Kidney (tissue), 14 donors: ENCODE results near the gene XYLT1. TPM values are rescaled to one million over a fixed set of nuclear protein-coding genes. Genes with fewer than 3 reads are reported as not detected.

Experiments used
- DNase-seq, 5 donors: peaks; one replicate each; pipeline ENCODE4 v3.0.0-alpha.2; 2013 to 2020
- FAIRE-seq: peaks from 2 replicates; lab custom pipeline; 2012; peaks lifted over from hg19 to GRCh38; lab: Jason Lieb, UNC
- H3K27ac ChIP-seq, 2 donors: one replicate each; pipeline ENCODE4 v1.7.0; 2013; ENCODE audit warnings: low read depth in 2 of 2, low read length in 2 of 2, inconsistent platforms in 1 of 2
- H3K27me3 ChIP-seq: one replicate; pipeline ENCODE4 v1.7.1; 2013; ENCODE audit warnings: low read length, inconsistent platforms; ENCODE audit not compliant: control insufficient read depth, insufficient read depth
- H3K36me3 ChIP-seq, 3 donors: one replicate each; pipeline versions ENCODE4 v1.7.0 to v1.7.1; 2013; ENCODE audit warnings: low read length in 3 of 3, control low read depth in 1 of 3, inconsistent platforms in 1 of 3; ENCODE audit not compliant: insufficient read depth in 3 of 3, control insufficient read depth in 2 of 3
- H3K4me1 ChIP-seq, 3 donors: one replicate each; pipeline versions ENCODE4 v1.7.0 to v1.7.1; 2013; ENCODE audit warnings: low read length in 3 of 3, inconsistent platforms in 1 of 3, low read depth in 1 of 3; ENCODE audit not compliant: control insufficient read depth in 2 of 3, insufficient read depth in 2 of 3
- H3K4me3 ChIP-seq, 3 donors: one replicate each; pipeline versions ENCODE4 v1.7.0 to v1.8.1; 2013; ENCODE audit warnings: low read length in 3 of 3, control low read depth in 1 of 3, inconsistent platforms in 1 of 3
- H3K9ac ChIP-seq, 3 donors: one replicate each; pipeline versions ENCODE4 v1.7.0 to v1.7.1; 2013; ENCODE audit warnings: low read length in 3 of 3, control low read depth in 1 of 3, inconsistent platforms in 1 of 3
- H3K9me3 ChIP-seq, 3 donors: one replicate each; pipeline versions ENCODE4 v1.7.0 to v1.7.1; 2013; ENCODE audit warnings: low read length in 3 of 3, control low read depth in 1 of 3, inconsistent platforms in 1 of 3; ENCODE audit not compliant: control insufficient read depth in 2 of 3, insufficient read depth in 1 of 3
- intact Hi-C: fragments of 100-400 bp; cut with DNase I; formaldehyde crosslinking; loops from one replicate; pipeline ENCODE4 v1.11.1; 2022
- polyA plus RNA-seq: library from polyadenylated mRNA; stranded (reverse); fragments of 350-450 nt; fragmentation: Illumina TruSeq; extraction: RNeasy Lipid Tissue Mini Kit (QIAGEN cat#74804); gene quantifications from one replicate; pipeline ENCODE4 v1.2.3, GENCODE V29; 2014; ENCODE audit warnings: low read depth, low replicate concordance; ENCODE audit not compliant: insufficient read depth
- total RNA-seq: library from RNA; stranded (reverse); fragmentation: NEBNext Ultra II Directional; extraction: Animal tissue kit (Norgen Biotek cat#: 25700); gene quantifications from one replicate; pipeline ENCODE4 v1.2.1, GENCODE V29; 2021
- TF ChIP-seq, protein P1 (sequence below): IDR thresholded peaks from 3 replicates; pipeline ENCODE4 v1.5.1; 2012; ENCODE audit warnings: mild to moderate bottlenecking, moderate library complexity, borderline replicate concordance; ENCODE audit not compliant: insufficient read depth; ENCODE audit errors: extremely low read depth
- donor health status: control.
- donor health status: control.
- donor health status: control.
- donor health status: control.
- donor health status: control.
- donor health status: DM: yes; HTN: yes; CAD: no.
- donor health status: Normal renal cell carcinoma (clear cell type).

XYLT1 gene
- total and polyA plus RNA-seq, 2 donors from 2014 or later: 0.52 to 7.6 TPM

DNA sequence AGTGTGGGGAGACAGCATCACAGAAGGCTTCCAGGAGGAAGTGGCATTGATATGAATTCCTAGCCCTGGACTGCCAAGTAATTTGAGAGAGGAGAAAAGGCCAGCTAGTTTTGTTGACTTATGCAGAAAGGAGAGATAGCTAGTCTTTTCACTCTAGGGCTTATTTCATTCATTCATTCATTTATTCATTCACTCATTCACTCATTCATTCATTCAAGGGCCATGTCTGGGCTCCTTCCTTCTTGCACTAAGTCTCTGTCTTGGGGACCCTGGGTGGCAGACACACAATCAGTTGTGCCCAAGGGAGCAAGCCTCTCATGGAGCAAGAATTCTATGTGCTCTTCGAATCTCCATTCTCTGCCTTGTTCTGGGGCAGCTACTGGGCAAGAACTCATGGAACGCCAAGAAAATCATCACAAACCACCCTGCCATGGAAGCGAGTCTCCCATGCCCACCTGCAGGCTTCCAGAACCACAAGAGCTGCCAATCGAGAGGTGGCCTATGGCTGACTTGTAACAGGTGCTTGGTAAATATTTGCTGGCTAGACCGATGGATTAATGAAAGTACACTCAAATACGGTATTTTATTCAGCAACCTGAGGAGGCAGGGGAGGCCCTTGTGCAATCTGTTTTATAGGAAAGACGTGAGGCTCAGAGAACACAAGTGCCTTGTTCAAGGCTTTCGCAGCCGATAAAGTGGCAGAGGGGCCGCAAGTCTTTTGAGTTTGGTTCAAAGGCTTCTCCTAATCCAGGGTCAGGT, 223.6 kb downstream of the XYLT1 start:
- no peaks in the 10 kb centered on the region for H3K36me3 ChIP-seq
- no peaks in the 10 kb centered on the region for H3K27me3 ChIP-seq
- H3K9me3 ChIP-seq: no peaks in the 10 kb centered on the region
- DNase-seq (no peak), FAIRE-seq (no peak)
- H3K4me3 ChIP-seq: no peak overlapping the region
- H3K4me1 ChIP-seq: no peaks in the 10 kb centered on the region
- no peak overlapping the region for H3K9ac ChIP-seq
- no peak overlapping the region for H3K27ac ChIP-seq
- TF ChIP-seq, protein P1, sequence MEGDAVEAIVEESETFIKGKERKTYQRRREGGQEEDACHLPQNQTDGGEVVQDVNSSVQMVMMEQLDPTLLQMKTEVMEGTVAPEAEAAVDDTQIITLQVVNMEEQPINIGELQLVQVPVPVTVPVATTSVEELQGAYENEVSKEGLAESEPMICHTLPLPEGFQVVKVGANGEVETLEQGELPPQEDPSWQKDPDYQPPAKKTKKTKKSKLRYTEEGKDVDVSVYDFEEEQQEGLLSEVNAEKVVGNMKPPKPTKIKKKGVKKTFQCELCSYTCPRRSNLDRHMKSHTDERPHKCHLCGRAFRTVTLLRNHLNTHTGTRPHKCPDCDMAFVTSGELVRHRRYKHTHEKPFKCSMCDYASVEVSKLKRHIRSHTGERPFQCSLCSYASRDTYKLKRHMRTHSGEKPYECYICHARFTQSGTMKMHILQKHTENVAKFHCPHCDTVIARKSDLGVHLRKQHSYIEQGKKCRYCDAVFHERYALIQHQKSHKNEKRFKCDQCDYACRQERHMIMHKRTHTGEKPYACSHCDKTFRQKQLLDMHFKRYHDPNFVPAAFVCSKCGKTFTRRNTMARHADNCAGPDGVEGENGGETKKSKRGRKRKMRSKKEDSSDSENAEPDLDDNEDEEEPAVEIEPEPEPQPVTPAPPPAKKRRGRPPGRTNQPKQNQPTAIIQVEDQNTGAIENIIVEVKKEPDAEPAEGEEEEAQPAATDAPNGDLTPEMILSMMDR: no peak
- intact Hi-C loops: no loop called here

DNA sequence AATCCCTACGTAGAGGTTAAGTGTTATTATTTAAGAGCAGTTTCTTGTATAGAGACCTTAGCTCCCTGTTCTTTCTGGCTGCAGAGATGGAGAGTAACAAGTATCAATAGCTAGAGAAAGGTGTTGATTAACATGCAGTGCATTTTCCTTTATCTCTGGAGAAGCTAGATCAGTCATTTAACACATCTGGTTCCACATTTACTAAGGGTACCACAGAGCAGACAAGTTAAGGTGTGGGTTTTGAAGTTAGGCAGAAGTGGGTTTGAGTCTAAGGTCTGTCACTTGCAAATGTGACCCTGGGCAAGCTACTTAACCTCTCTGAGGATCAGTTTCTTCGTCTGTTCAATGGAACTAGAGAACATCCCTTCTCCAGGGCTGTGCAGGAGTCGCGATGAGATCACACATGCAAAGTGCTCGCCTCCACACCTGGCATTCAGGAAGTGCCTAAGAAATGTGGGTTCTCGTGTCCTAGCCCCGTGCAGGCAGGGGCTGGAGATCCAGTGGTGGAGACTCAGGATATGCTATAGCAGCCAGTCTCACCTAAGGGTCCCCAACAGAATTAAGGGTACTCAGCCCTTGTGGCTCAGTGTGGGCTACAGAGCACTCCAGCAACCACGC, 224.4 kb downstream of the XYLT1 start:
- no peaks in the 10 kb centered on the region for H3K36me3 ChIP-seq
- TF ChIP-seq, protein P1: no peak
- DNase-seq: no peak
- FAIRE-seq: no peak
- intact Hi-C loops: no loop called here
- no peaks in the 10 kb centered on the region for H3K9me3 ChIP-seq
- no peaks in the 10 kb centered on the region for H3K27me3 ChIP-seq
- no peak overlapping the region for H3K9ac ChIP-seq
- no peak overlapping the region for H3K4me3 ChIP-seq
- H3K4me1 ChIP-seq: no peaks in the 10 kb centered on the region
- H3K27ac ChIP-seq: no peak overlapping the region

DNA sequence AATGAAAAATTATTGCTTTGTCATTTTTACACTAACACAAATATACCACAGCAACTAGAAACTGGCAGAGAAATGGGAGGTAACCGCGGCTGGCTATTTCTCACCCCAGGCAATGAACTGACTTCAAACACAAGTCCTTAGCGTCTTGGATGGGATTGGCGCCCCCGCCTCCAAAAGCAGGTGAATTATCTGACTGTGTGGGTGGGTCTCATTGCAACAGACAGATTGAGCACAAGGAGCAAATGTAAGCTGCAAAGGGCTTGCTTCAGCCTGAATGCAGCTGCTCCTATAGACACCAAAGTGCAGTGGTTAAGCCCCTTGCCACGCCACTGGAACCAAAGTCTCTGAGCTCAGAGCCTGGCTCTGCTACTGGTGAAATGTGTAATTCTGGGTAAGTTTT, 225.0 kb downstream of the XYLT1 start:
- no peaks in the 10 kb centered on the region for H3K4me1 ChIP-seq
- H3K36me3 ChIP-seq: no peaks in the 10 kb centered on the region
- no peak overlapping the region for H3K27ac ChIP-seq
- FAIRE-seq: no peak
- DNase-seq: no peak
- TF ChIP-seq, protein P1: no peak
- intact Hi-C loops: no loop called here
- H3K4me3 ChIP-seq: no peak overlapping the region
- no peaks in the 10 kb centered on the region for H3K27me3 ChIP-seq
- H3K9me3 ChIP-seq: no peaks in the 10 kb centered on the region
- H3K9ac ChIP-seq: no peak overlapping the region
